HG02870 (cell line): ENCODE measurements around the gene OSER1.
A peak's percentile ranks its signal among the peaks of the same experiment; 100 is the strongest.
"Not testable (repeated sequence)": the region's sequence is repeated elsewhere in the genome, so short reads cannot be mapped to it uniquely, and the experiment has no call there.

Source experiments
- ATAC-seq: cut with Tn5 transposase; IDR thresholded peaks from one replicate; pipeline ENCODE4 v1.9.1; 2021; ENCODE audit warnings: mild to moderate bottlenecking, moderate library complexity; ENCODE audit not compliant: unreplicated experiment

The OSER1 gene

GRCh38 chr20:44210406-44211176, at the start of gene OSER1:
Gene OSER1, minus strand, starts transcription at chr20:44210771. Its CDS starts 3,814 bp downstream, at chr20:44206957.
- ATAC-seq: peak; percentile 87

GRCh38 chr20:44258226-44258890, 47.8 kb upstream of the OSER1 start:
- no peak for ATAC-seq

- no peak for ATAC-seq
These were observed 46.4 kb upstream of the OSER1 start for GRCh38 chr20:44256961-44257360.

GRCh38 chr20:44255942-44256341, 45.4 kb upstream of the OSER1 start:
- no peak for ATAC-seq

- no peak for ATAC-seq
These were observed 43.5 kb upstream of the OSER1 start for GRCh38 chr20:44254073-44254472.

- ATAC-seq: no peak
These were observed 43.0 kb upstream of the OSER1 start for GRCh38 chr20:44253528-44253927.

GRCh38 chr20:44251284-44251683, 40.7 kb upstream of the OSER1 start:
- no peak for ATAC-seq

- ATAC-seq: no peak
These were observed 37.8 kb upstream of the OSER1 start for GRCh38 chr20:44248410-44248759.

GRCh38 chr20:44247586-44248409, 37.2 kb upstream of the OSER1 start:
- ATAC-seq: no peak

GRCh38 chr20:44247131-44247571, 36.6 kb upstream of the OSER1 start, which contains the start of gene GDAP1L1:
Gene GDAP1L1, plus strand, starts transcription at chr20:44247308. Its CDS starts 27 bp downstream, at chr20:44247335.
- no peak for ATAC-seq

- no peak for ATAC-seq
These were observed 35.4 kb upstream of the OSER1 start for GRCh38 chr20:44245977-44246376.

- no peak for ATAC-seq
These were observed 31.2 kb upstream of the OSER1 start for GRCh38 chr20:44241796-44242195.

- not testable (repeated sequence) for ATAC-seq
These were observed 26.3 kb upstream of the OSER1 start for GRCh38 chr20:44236840-44237239.

GRCh38 chr20:44235702-44236101, 25.1 kb upstream of the OSER1 start:
- no peak for ATAC-seq

- ATAC-seq: no peak
These were observed 24.2 kb upstream of the OSER1 start for GRCh38 chr20:44234566-44235317.

- no peak for ATAC-seq
These were observed 23.0 kb upstream of the OSER1 start for GRCh38 chr20:44233436-44234016.

- not testable (repeated sequence) for ATAC-seq
These were observed 21.9 kb upstream of the OSER1 start for GRCh38 chr20:44232469-44232856.

GRCh38 chr20:44231713-44232468, 21.3 kb upstream of the OSER1 start:
- ATAC-seq: no peak

GRCh38 chr20:44231193-44231592, 20.6 kb upstream of the OSER1 start:
- ATAC-seq: no peak
